Measurements from ENCODE around the gene PAPOLG.
"Not testable (repeated sequence)": the region's sequence is repeated elsewhere in the genome, so short reads cannot be mapped to it uniquely, and the experiment has no call there.

GRCh38 chr2:60826860-60827259 is 70.8 kb downstream of the PAPOLG start:
- not testable (repeated sequence) for TF ChIP-seq EZH2 (IDR thresholded peaks at IDR 0.05)
- TF ChIP-seq, protein P1, sequence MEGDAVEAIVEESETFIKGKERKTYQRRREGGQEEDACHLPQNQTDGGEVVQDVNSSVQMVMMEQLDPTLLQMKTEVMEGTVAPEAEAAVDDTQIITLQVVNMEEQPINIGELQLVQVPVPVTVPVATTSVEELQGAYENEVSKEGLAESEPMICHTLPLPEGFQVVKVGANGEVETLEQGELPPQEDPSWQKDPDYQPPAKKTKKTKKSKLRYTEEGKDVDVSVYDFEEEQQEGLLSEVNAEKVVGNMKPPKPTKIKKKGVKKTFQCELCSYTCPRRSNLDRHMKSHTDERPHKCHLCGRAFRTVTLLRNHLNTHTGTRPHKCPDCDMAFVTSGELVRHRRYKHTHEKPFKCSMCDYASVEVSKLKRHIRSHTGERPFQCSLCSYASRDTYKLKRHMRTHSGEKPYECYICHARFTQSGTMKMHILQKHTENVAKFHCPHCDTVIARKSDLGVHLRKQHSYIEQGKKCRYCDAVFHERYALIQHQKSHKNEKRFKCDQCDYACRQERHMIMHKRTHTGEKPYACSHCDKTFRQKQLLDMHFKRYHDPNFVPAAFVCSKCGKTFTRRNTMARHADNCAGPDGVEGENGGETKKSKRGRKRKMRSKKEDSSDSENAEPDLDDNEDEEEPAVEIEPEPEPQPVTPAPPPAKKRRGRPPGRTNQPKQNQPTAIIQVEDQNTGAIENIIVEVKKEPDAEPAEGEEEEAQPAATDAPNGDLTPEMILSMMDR (IDR thresholded peaks at IDR 0.05) = not testable (repeated sequence)
